CD8-positive, alpha-beta memory T cell (primary cell): ENCODE data around the gene ALG3. TPM values are rescaled to one million over a fixed set of nuclear protein-coding genes. Genes with fewer than 3 reads are reported as not detected.

Experiments used
- CTCF ChIA-PET: fragments of 350-600 bp; sonication (Branson Sonifier 250); formaldehyde crosslinking; loops from one replicate; lab custom pipeline; 2021; ENCODE audit warnings: antibody characterized with exemption; lab: Charles Lee
- POLR2A ChIA-PET: fragments of 350-600 bp; sonication (Branson Sonifier 250); formaldehyde crosslinking; loops from one replicate; lab custom pipeline; 2021; ENCODE audit warnings: antibody characterized with exemption; lab: Charles Lee
- DNase-seq, 5 donors: peaks; one replicate each; pipeline versions ENCODE4 v3.0.0 to v3.0.0-alpha.2; 2020 to 2022; ENCODE audit warnings: mixed read lengths in 1 of 5
- H3K27ac ChIP-seq: one replicate; pipeline ENCODE4 v1.7.0; 2013; ENCODE audit warnings: low read depth, mild to moderate bottlenecking, low read length, moderate library complexity
- H3K27me3 ChIP-seq: 2 replicates; pipeline ENCODE4 v1.7.0; 2013; ENCODE audit warnings: low read length, mild to moderate bottlenecking; ENCODE audit not compliant: insufficient read depth, poor library complexity, severe bottlenecking
- H3K36me3 ChIP-seq: 2 replicates; pipeline ENCODE4 v1.7.0; 2013; ENCODE audit warnings: mild to moderate bottlenecking, low read length, moderate library complexity; ENCODE audit not compliant: insufficient read depth
- H3K4me1 ChIP-seq: 2 replicates; pipeline ENCODE4 v1.7.0; 2013; ENCODE audit warnings: mild to moderate bottlenecking, low read length, moderate library complexity; ENCODE audit not compliant: insufficient read depth
- H3K4me3 ChIP-seq: 2 replicates; pipeline ENCODE4 v1.7.0; 2013; ENCODE audit warnings: mild to moderate bottlenecking, low read length
- H3K9me3 ChIP-seq: 2 replicates; pipeline ENCODE4 v1.7.0; 2013; ENCODE audit warnings: mild to moderate bottlenecking, low read length
- H3K27ac Mint-ChIP-seq, 8 donors: one replicate each; pipeline ENCODE4 v1.8.0; 2020 to 2021; ENCODE audit warnings: mixed read lengths in 8 of 8, mild to moderate bottlenecking in 6 of 8, inconsistent platforms in 3 of 8, moderate library complexity in 3 of 8
- H3K27me3 Mint-ChIP-seq, 2 donors: one replicate each; pipeline ENCODE4 v1.8.0; 2020 to 2021; ENCODE audit warnings: mixed read lengths in 2 of 2, mild to moderate bottlenecking in 1 of 2, moderate library complexity in 1 of 2
- H3K36me3 Mint-ChIP-seq, 3 donors: one replicate each; pipeline ENCODE4 v1.8.0; 2020 to 2021; ENCODE audit warnings: mixed read lengths in 3 of 3, inconsistent platforms in 1 of 3, mild to moderate bottlenecking in 1 of 3
- H3K4me1 Mint-ChIP-seq, 3 donors: one replicate each; pipeline ENCODE4 v1.8.0; 2020 to 2021; ENCODE audit warnings: mixed read lengths in 3 of 3, inconsistent platforms in 1 of 3, mild to moderate bottlenecking in 1 of 3
- H3K4me3 Mint-ChIP-seq, 7 donors: one replicate each; pipeline ENCODE4 v1.8.0; 2020 to 2021; ENCODE audit warnings: mixed read lengths in 7 of 7, mild to moderate bottlenecking in 6 of 7, moderate library complexity in 4 of 7, inconsistent platforms in 2 of 7
- H3K9me3 Mint-ChIP-seq, 5 donors: one replicate each; pipeline ENCODE4 v1.8.0; 2020 to 2022; ENCODE audit warnings: mixed read lengths in 5 of 5, mild to moderate bottlenecking in 3 of 5, moderate library complexity in 2 of 5, inconsistent platforms in 1 of 5
- polyA plus RNA-seq: library from polyadenylated mRNA; unstranded; fragments of 300-500 nt; fragmentation: Illumina TruSeq; gene quantifications from one replicate; pipeline ENCODE4 v1.2.3, GENCODE V29; 2021
- total RNA-seq, 2 experiments: library from RNA; stranded (reverse); gene quantifications; one replicate each; pipeline ENCODE4 v1.2.3, GENCODE V29; 2021

The ALG3 gene
- total and polyA plus RNA-seq, 3 experiments from 2014 or later = 59.4 to 73.2 (median 61.4) TPM

- Histone ChIP-seq H3K27ac (no peak overlapping the region), H3K4me1 (no peaks in the 10 kb centered on the region), H3K36me3 (peaks cover 9% of the 10 kb centered on the region), H3K4me3 (no peak overlapping the region), H3K9me3 (no peaks in the 10 kb centered on the region), H3K27me3 (no peaks in the 10 kb centered on the region)
- Mint-ChIP-seq H3K9me3 (no peaks in the 10 kb centered on the region), H3K36me3 (peaks cover 4 to 43% (median 12%) of the 10 kb centered on the region in 3 donors), H3K4me3 (no peak overlapping the region), H3K4me1 (peaks cover 2 to 7% (median 5%) of the 10 kb centered on the region in 3 donors), H3K27me3 (peaks cover 0 to 6% of the 10 kb centered on the region in 2 donors), H3K27ac (peak overlapping the region in 2 of 8 donors; percentile 6 to 39)
- ChIA-PET POLR2A (no interaction called here), CTCF (interaction anchor here (1.7 to 3.6 kb wide), 2 partner anchors 14 to 18 kb away, joined by 4 to 21 read pairs; partner anchors contain the start of gene VWA5B2)
- DNase-seq = no peak
Observed at GRCh38 chr3:184241447-184242296, 7.1 kb downstream of the ALG3 start.

DNA sequence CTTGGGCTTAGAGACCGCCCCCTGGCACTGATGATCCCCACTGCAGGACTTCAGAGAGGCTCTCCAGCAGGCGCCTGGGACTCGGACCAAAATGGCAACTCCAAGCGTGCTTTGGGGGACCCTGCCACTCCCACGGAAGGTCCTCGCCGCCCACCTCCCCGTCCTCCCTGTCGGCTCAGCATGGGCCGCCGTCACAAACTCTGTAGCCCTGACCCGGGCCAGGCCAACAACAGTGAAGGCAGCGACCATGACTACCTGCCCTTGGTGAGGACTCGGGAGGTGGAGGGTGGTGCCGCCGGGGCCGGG is 7.7 kb downstream of the ALG3 start:
- Histone ChIP-seq H3K27ac (no peak overlapping the region), H3K4me3 (no peak overlapping the region), H3K36me3 (peaks cover 9% of the 10 kb centered on the region), H3K4me1 (no peaks in the 10 kb centered on the region), H3K9me3 (no peaks in the 10 kb centered on the region), H3K27me3 (no peaks in the 10 kb centered on the region)
- Mint-ChIP-seq H3K9me3 (no peaks in the 10 kb centered on the region), H3K27me3 (peaks cover 0 to 6% of the 10 kb centered on the region in 2 donors), H3K27ac (no peak overlapping the region), H3K4me3 (no peak overlapping the region), H3K36me3 (peaks cover 4 to 42% (median 12%) of the 10 kb centered on the region in 3 donors), H3K4me1 (peaks cover 2 to 4% (median 2%) of the 10 kb centered on the region in 3 donors)
- ChIA-PET CTCF (interaction anchor here (1.6 to 5.2 kb wide), 3 partner anchors 9 to 19 kb away, joined by 4 to 27 read pairs (median 11); partner anchors contain the start of gene EEF1AKMT4), POLR2A (no interaction called here)
- DNase-seq = no peak

- peaks cover 9% of the 10 kb centered on the region for H3K36me3 ChIP-seq
- Mint-ChIP-seq H3K4me3 (peak overlapping the region in 1 of 7 donors; percentile 40), H3K9me3 (no peaks in the 10 kb centered on the region), H3K4me1 (peaks cover 0 to 2% (median 0%) of the 10 kb centered on the region in 3 donors), H3K36me3 (peaks cover 4 to 37% (median 12%) of the 10 kb centered on the region in 3 donors), H3K27ac (no peak overlapping the region), H3K27me3 (peaks cover 0 to 6% of the 10 kb centered on the region in 2 donors)
- POLR2A ChIA-PET = interaction anchor here (0.6 kb wide), 1 partner anchor 49 kb away, joined by 3 read pairs; no protein-coding TSS in a partner anchor
- CTCF ChIA-PET = interaction anchor here (0.8 to 5.2 kb wide), 5 partner anchors 10 to 111 kb away, joined by 3 to 27 read pairs (median 4); partner anchors contain the start of gene EEF1AKMT4
- H3K27me3 ChIP-seq = no peaks in the 10 kb centered on the region
- no peaks in the 10 kb centered on the region for H3K4me1 ChIP-seq
- no peak overlapping the region for H3K27ac ChIP-seq
- H3K9me3 ChIP-seq = no peaks in the 10 kb centered on the region
- DNase-seq = no peak
- no peak overlapping the region for H3K4me3 ChIP-seq
Observed at GRCh38 chr3:184240384-184241140, 8.2 kb downstream of the ALG3 start.

GRCh38 chr3:184239708-184240107 is 9.1 kb downstream of the ALG3 start:
- ChIA-PET CTCF (interaction anchor here (0.8 to 5.2 kb wide), 5 partner anchors 10 to 110 kb away, joined by 3 to 27 read pairs (median 4); partner anchors contain the start of gene EEF1AKMT4), POLR2A (interaction anchor here (0.6 kb wide), 1 partner anchor 48 kb away, joined by 3 read pairs; no protein-coding TSS in a partner anchor)
- H3K36me3 Mint-ChIP-seq = peaks cover 4 to 29% (median 9%) of the 10 kb centered on the region in 3 donors
- Histone ChIP-seq H3K4me1 (no peaks in the 10 kb centered on the region), H3K36me3 (peaks cover 4% of the 10 kb centered on the region), H3K9me3 (no peaks in the 10 kb centered on the region), H3K27me3 (no peaks in the 10 kb centered on the region), H3K27ac (no peak overlapping the region), H3K4me3 (no peak overlapping the region)
- DNase-seq = no peak
- H3K4me3 Mint-ChIP-seq = peak overlapping the region in 1 of 7 donors; percentile 40
- H3K4me1 Mint-ChIP-seq = no peaks in the 10 kb centered on the region
- no peak overlapping the region for H3K27ac Mint-ChIP-seq
- H3K9me3 Mint-ChIP-seq = no peaks in the 10 kb centered on the region
- peaks cover 2 to 9% of the 10 kb centered on the region in 2 donors for H3K27me3 Mint-ChIP-seq

DNA sequence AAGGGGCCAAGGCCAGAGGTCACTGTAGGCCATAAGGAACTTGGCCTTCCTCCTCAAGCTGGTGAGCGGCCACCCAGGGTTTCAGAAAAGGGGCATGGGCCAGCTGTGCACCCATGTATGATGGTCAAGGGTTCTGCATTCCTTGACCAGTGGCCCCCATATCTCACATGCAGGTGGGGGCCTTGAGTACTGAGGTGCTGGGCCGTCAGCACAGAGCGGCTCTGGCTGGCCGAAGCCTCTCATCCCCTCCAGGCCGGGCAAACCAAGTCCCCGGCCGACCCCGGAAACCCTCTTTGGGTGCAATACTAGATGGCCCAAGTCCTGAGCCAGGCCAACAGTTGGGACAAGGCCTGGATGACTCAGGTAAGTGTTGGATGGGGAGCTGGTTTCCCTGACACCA is 9.5 kb downstream of the ALG3 start:
- CTCF ChIA-PET = interaction anchor here (1.3 to 5.2 kb wide), 2 partner anchors 12 to 59 kb away, joined by 3 to 27 read pairs; no protein-coding TSS in a partner anchor
- DNase-seq = no peak
- no peaks in the 10 kb centered on the region for H3K27me3 ChIP-seq
- POLR2A ChIA-PET = no interaction called here
- no peak overlapping the region for H3K4me3 ChIP-seq
- H3K27ac ChIP-seq = no peak overlapping the region
- no peaks in the 10 kb centered on the region for H3K4me1 ChIP-seq
- peaks cover 4% of the 10 kb centered on the region for H3K36me3 ChIP-seq
- H3K27ac Mint-ChIP-seq = no peak overlapping the region
- no peaks in the 10 kb centered on the region for H3K9me3 ChIP-seq
- H3K9me3 Mint-ChIP-seq = no peaks in the 10 kb centered on the region
- H3K4me3 Mint-ChIP-seq = peak overlapping the region in 1 of 7 donors; percentile 15
- peaks cover 2 to 10% of the 10 kb centered on the region in 2 donors for H3K27me3 Mint-ChIP-seq
- H3K36me3 Mint-ChIP-seq = peaks cover 4 to 24% (median 6%) of the 10 kb centered on the region in 3 donors
- no peaks in the 10 kb centered on the region for H3K4me1 Mint-ChIP-seq

DNA sequence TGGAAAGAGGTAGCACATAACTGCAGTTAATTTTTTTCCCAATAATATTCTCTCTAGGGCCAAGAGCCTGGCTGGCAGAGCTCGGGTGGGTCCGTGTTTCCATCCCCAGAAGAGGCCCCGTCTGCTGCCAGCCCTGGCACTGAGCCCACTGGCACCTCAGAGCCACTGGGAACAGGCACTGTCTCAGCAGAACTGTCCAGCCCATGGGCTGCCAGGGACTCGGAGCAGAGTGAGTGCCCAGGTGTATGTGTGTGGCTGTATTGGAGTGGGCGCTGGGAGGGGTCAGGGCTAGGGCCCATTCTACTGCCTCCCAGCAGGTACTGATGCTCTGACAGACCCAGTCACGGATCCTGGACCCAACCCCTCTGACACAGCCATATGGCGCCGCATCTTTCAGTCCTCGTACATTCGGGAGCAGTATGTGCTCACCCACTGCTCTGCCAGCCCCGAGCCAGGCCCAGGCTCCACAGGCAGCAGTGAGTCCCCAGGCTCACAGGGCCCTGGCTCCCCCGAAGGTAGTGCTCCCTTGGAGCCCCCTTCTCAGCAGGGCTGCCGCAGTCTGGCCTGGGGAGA is 10.4 kb downstream of the ALG3 start:
- Mint-ChIP-seq H3K36me3 (peaks cover 4 to 15% (median 6%) of the 10 kb centered on the region in 3 donors), H3K27ac (no peak overlapping the region), H3K9me3 (no peaks in the 10 kb centered on the region), H3K4me1 (no peaks in the 10 kb centered on the region), H3K4me3 (no peak overlapping the region), H3K27me3 (peaks cover 4 to 15% of the 10 kb centered on the region in 2 donors)
- Histone ChIP-seq H3K27ac (no peak overlapping the region), H3K36me3 (peaks cover 4% of the 10 kb centered on the region), H3K9me3 (no peaks in the 10 kb centered on the region), H3K4me3 (no peak overlapping the region), H3K27me3 (no peaks in the 10 kb centered on the region), H3K4me1 (no peaks in the 10 kb centered on the region)
- ChIA-PET CTCF (interaction anchor here (1.2 to 5.2 kb wide), 3 partner anchors 9 to 12 kb away, joined by 3 to 27 read pairs (median 9); partner anchors contain the start of gene EEF1AKMT4), POLR2A (no interaction called here)
- no peak for DNase-seq

- ChIA-PET POLR2A (no interaction called here), CTCF (interaction anchor here (1.2 to 5.2 kb wide), 3 partner anchors 9 to 12 kb away, joined by 3 to 27 read pairs (median 9); partner anchors contain the start of gene EEF1AKMT4)
- no peak overlapping the region for H3K4me3 Mint-ChIP-seq
- peaks cover 6 to 18% of the 10 kb centered on the region in 2 donors for H3K27me3 Mint-ChIP-seq
- Histone ChIP-seq H3K4me3 (no peak overlapping the region), H3K36me3 (peaks cover 2% of the 10 kb centered on the region), H3K27me3 (peaks cover 2% of the 10 kb centered on the region), H3K4me1 (no peaks in the 10 kb centered on the region), H3K9me3 (no peaks in the 10 kb centered on the region), H3K27ac (no peak overlapping the region)
- no peak for DNase-seq
- no peaks in the 10 kb centered on the region for H3K9me3 Mint-ChIP-seq
- H3K36me3 Mint-ChIP-seq = peaks cover 1 to 10% (median 2%) of the 10 kb centered on the region in 3 donors
- no peaks in the 10 kb centered on the region for H3K4me1 Mint-ChIP-seq
- H3K27ac Mint-ChIP-seq = no peak overlapping the region
Observed at GRCh38 chr3:184237807-184238206, 11.0 kb downstream of the ALG3 start.
